Smooth muscle cell (in vitro differentiated cells): ENCODE data around the gene ROGDI. TPM values are rescaled to one million over a fixed set of nuclear protein-coding genes. Genes with fewer than 3 reads are reported as not detected.

ENCODE experiments used
- DNase-seq: peaks from one replicate; lab custom pipeline; 2025; ENCODE audit not compliant: unreplicated experiment; lab: John Stamatoyannopoulos, UW
- H2AFZ ChIP-seq: fragments of 200-600 bp; sonication (generic); 2 replicates; pipeline ENCODE4 v1.6.0; 2016; ENCODE audit warnings: antibody characterized with exemption, low read depth, mild to moderate bottlenecking
- H3F3A ChIP-seq: fragments of 200-600 bp; sonication (generic); 2 replicates; pipeline ENCODE4 v1.6.0; 2017; ENCODE audit warnings: antibody characterized with exemption, low read depth
- H3K27ac ChIP-seq: fragments of 200-600 bp; sonication (generic); 2 replicates; pipeline ENCODE4 v1.5.1; 2016; ENCODE audit warnings: low read depth, mild to moderate bottlenecking
- H3K27me3 ChIP-seq: fragments of 200-600 bp; sonication (generic); 2 replicates; pipeline ENCODE4 v1.6.1; 2016; ENCODE audit warnings: low read depth, mild to moderate bottlenecking
- H3K36me3 ChIP-seq: fragments of 200-600 bp; sonication (generic); 2 replicates; pipeline ENCODE4 v1.5.1; 2016; ENCODE audit warnings: low read depth
- H3K4me1 ChIP-seq: fragments of 200-600 bp; sonication (generic); 2 replicates; pipeline ENCODE4 v1.5.1; 2016; ENCODE audit warnings: low read depth
- H3K4me2 ChIP-seq: fragments of 200-600 bp; sonication (generic); 2 replicates; pipeline ENCODE4 v1.6.0; 2016; ENCODE audit warnings: mild to moderate bottlenecking
- H3K4me3 ChIP-seq: fragments of 200-600 bp; sonication (generic); 2 replicates; pipeline ENCODE4 v1.5.1; 2016; ENCODE audit warnings: mild to moderate bottlenecking
- H3K79me2 ChIP-seq: fragments of 200-600 bp; sonication (generic); 2 replicates; pipeline ENCODE4 v1.6.0; 2016; ENCODE audit warnings: low read depth, mild to moderate bottlenecking
- H3K9ac ChIP-seq: fragments of 200-600 bp; sonication (generic); 2 replicates; pipeline ENCODE4 v1.6.0; 2016; ENCODE audit warnings: low read depth
- H3K9me3 ChIP-seq: fragments of 200-600 bp; sonication (generic); replicated peaks from 2 replicates; pipeline ENCODE4 v1.5.1; 2016; ENCODE audit warnings: low read depth
- H4K20me1 ChIP-seq: fragments of 200-600 bp; sonication (generic); 2 replicates; pipeline ENCODE4 v1.6.0; 2016; ENCODE audit warnings: low read depth
- WGBS: methylation state at CpG from one replicate; pipeline ENCODE4 v1.1.7; 2016; ENCODE audit warnings: low lambda C conversion rate; 5-methylcytosine and 5-hydroxymethylcytosine counted together
- polyA plus RNA-seq: library from polyadenylated mRNA; unstranded; fragments of >200 nt; fragmentation: Nextera tagmentation; extraction: Ambion mirVana; gene quantifications from 2 replicates; pipeline ENCODE4 v1.2.1, GENCODE V29; 2016
- total RNA-seq: library from RNA; depleted of rRNA; stranded (reverse); fragments of >200 nt; gene quantifications from 2 replicates; pipeline ENCODE4 v1.2.3, GENCODE V29; 2014
- TF ChIP-seq, protein P1 (sequence below): fragments of 200-600 bp; sonication (generic); IDR thresholded peaks from 2 replicates; pipeline ENCODE4 v1.5.1; 2017; ENCODE audit warnings: borderline replicate concordance, mild to moderate bottlenecking, antibody characterized with exemption; ENCODE audit not compliant: insufficient read depth, poor library complexity, severe bottlenecking

ROGDI gene
- total and polyA plus RNA-seq, 2 experiments from 2014 or later, result 21.6 to 45.6 TPM

DNA sequence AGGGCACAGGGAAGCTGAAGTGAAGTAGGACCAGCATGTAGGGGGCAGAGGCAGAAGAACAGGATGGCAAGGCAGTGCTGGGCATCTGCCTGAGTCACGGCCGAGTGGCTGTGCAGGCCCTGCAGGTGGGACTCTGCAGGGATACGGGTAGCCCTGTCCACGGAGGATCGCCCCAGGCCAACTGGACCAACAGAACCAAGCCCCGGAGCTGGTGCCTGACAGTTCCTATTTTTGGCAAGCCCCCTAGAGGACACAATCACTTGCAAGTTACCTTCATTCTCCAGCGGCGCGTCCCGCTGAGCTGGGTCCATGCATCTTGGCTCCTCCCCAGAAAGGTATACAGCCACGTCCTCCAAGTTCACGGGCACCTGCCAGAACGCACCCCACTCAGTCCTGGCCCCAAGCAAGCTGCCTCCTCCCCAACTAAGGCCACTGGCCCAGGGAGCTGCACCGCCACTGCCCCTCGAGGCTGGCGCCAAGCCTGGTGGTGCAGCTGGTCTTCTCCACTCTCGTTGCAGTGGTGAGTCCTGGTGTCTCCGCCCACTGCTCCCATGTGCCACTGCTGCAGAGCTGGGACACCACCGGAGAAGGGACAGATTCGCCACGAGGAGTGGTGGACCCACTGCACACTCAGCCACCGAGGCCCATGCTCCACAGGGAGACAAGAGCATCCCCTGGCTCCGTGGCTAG, 42.1 kb downstream of the ROGDI start:
- Histone ChIP-seq H3F3A (no peaks in the 10 kb centered on the region), H3K9ac (no peak overlapping the region), H3K4me3 (no peak overlapping the region), H3K9me3 (no peaks in the 10 kb centered on the region), H3K4me1 (no peaks in the 10 kb centered on the region), H3K79me2 (peaks cover 11% of the 10 kb centered on the region), H2AFZ (no peak overlapping the region), H3K4me2 (no peak overlapping the region), H3K36me3 (peaks cover 6% of the 10 kb centered on the region), H4K20me1 (no peaks in the 10 kb centered on the region), H3K27ac (no peak overlapping the region), H3K27me3 (no peaks in the 10 kb centered on the region)
- 94% methylated on average over 23 of the region's 23 CpGs for whole genome bisulfite sequencing
- TF ChIP-seq, protein P1, sequence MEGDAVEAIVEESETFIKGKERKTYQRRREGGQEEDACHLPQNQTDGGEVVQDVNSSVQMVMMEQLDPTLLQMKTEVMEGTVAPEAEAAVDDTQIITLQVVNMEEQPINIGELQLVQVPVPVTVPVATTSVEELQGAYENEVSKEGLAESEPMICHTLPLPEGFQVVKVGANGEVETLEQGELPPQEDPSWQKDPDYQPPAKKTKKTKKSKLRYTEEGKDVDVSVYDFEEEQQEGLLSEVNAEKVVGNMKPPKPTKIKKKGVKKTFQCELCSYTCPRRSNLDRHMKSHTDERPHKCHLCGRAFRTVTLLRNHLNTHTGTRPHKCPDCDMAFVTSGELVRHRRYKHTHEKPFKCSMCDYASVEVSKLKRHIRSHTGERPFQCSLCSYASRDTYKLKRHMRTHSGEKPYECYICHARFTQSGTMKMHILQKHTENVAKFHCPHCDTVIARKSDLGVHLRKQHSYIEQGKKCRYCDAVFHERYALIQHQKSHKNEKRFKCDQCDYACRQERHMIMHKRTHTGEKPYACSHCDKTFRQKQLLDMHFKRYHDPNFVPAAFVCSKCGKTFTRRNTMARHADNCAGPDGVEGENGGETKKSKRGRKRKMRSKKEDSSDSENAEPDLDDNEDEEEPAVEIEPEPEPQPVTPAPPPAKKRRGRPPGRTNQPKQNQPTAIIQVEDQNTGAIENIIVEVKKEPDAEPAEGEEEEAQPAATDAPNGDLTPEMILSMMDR, result no peak
- no peak for DNase-seq

GRCh38 chr16:4755687-4756086, 46.7 kb downstream of the ROGDI start:
- no peaks in the 10 kb centered on the region for H3F3A ChIP-seq
- peaks cover 7% of the 10 kb centered on the region for H4K20me1 ChIP-seq
- H3K4me3 ChIP-seq, result no peak overlapping the region
- TF ChIP-seq, protein P1, result no peak
- no peaks in the 10 kb centered on the region for H3K9me3 ChIP-seq
- H2AFZ ChIP-seq, result no peak overlapping the region
- H3K27ac ChIP-seq, result no peak overlapping the region
- no peaks in the 10 kb centered on the region for H3K4me1 ChIP-seq
- no peak overlapping the region for H3K4me2 ChIP-seq
- no peak overlapping the region for H3K9ac ChIP-seq
- peaks cover 8% of the 10 kb centered on the region for H3K79me2 ChIP-seq
- WGBS, result over 99% methylated on average over 6 of the region's 6 CpGs
- no peaks in the 10 kb centered on the region for H3K27me3 ChIP-seq
- peaks cover 7% of the 10 kb centered on the region for H3K36me3 ChIP-seq
- no peak for DNase-seq

- Histone ChIP-seq H3K4me3 (no peak overlapping the region), H3K4me2 (no peak overlapping the region), H3K79me2 (peaks cover 8% of the 10 kb centered on the region), H3K9me3 (no peaks in the 10 kb centered on the region), H3K27ac (no peak overlapping the region), H3F3A (no peaks in the 10 kb centered on the region), H2AFZ (no peak overlapping the region), H4K20me1 (peaks cover 7% of the 10 kb centered on the region), H3K9ac (no peak overlapping the region), H3K4me1 (no peaks in the 10 kb centered on the region), H3K27me3 (no peaks in the 10 kb centered on the region), H3K36me3 (peaks cover 7% of the 10 kb centered on the region)
- TF ChIP-seq, protein P1, result no peak
- WGBS, result 98% methylated on average over 4 of the region's 4 CpGs
- no peak for DNase-seq
These were observed 47.6 kb downstream of the ROGDI start for GRCh38 chr16:4754865-4755264.

DNA sequence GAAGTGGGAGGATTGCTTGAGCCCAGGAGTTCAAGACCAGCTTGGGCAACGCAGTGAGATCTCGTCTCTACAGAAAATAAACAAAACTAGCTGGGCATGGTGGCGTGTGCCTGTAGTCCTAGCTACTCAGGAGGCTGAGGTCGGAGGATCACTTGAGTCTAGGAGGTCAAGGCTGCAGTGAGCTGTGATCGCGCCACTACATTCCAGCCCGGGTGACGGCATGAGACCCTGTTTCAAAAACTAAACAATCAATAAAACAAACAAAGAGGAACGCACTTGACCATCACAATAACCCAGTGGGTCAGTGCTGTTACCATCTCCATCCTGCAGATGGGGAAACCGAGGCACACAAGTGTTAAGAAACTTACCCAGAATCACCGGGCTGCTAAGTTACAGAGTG, 49.2 kb downstream of the ROGDI start:
- no peaks in the 10 kb centered on the region for H3F3A ChIP-seq
- 99% methylated on average over 11 of the region's 11 CpGs for WGBS
- no peaks in the 10 kb centered on the region for H3K27me3 ChIP-seq
- H3K79me2 ChIP-seq, result peaks cover 8% of the 10 kb centered on the region
- no peak for DNase-seq
- H3K36me3 ChIP-seq, result peaks cover 7% of the 10 kb centered on the region
- H3K9me3 ChIP-seq, result no peaks in the 10 kb centered on the region
- peaks cover 7% of the 10 kb centered on the region for H4K20me1 ChIP-seq
- no peak overlapping the region for H3K9ac ChIP-seq
- H3K4me1 ChIP-seq, result no peaks in the 10 kb centered on the region
- no peak overlapping the region for H2AFZ ChIP-seq
- H3K4me2 ChIP-seq, result no peak overlapping the region
- TF ChIP-seq, protein P1, result no peak
- H3K27ac ChIP-seq, result no peak overlapping the region
- H3K4me3 ChIP-seq, result no peak overlapping the region
